Measurements from ENCODE around the gene ALG12.

ALG12 gene

GRCh38 chr22:49900441-49901230 is 17.6 kb downstream of the ALG12 start:
- no peak for TF ChIP-seq CTCF (IDR thresholded peaks at IDR 0.05; ENCODE audit: insufficient read depth, low read depth, low read length, missing control alignments)
- no peak overlapping the region for H3K4me3 ChIP-seq (ENCODE audit: low read length)
- no peak for DNase-seq (ENCODE audit: low read depth)

GRCh38 chr22:49899530-49899929 is 18.7 kb downstream of the ALG12 start:
- no peak for TF ChIP-seq CTCF (IDR thresholded peaks at IDR 0.05; ENCODE audit: insufficient read depth, low read depth, low read length, missing control alignments)
- H3K4me3 ChIP-seq (ENCODE audit: low read length) = no peak overlapping the region
- no peak for DNase-seq (ENCODE audit: low read depth)

GRCh38 chr22:49897015-49897684 is 21.1 kb downstream of the ALG12 start:
- H3K4me3 ChIP-seq (ENCODE audit: low read length) = no peak overlapping the region
- DNase-seq (ENCODE audit: low read depth) = no peak
- TF ChIP-seq CTCF (IDR thresholded peaks at IDR 0.05; ENCODE audit: insufficient read depth, low read depth, low read length, missing control alignments) = no peak

GRCh38 chr22:49896201-49896600 is 22.0 kb downstream of the ALG12 start:
- no peak overlapping the region for H3K4me3 ChIP-seq (ENCODE audit: low read length)
- no peak for DNase-seq (ENCODE audit: low read depth)
- TF ChIP-seq CTCF (IDR thresholded peaks at IDR 0.05; ENCODE audit: insufficient read depth, low read depth, low read length, missing control alignments) = no peak

- TF ChIP-seq CTCF (IDR thresholded peaks at IDR 0.05; ENCODE audit: insufficient read depth, low read depth, low read length, missing control alignments) = no peak
- H3K4me3 ChIP-seq (ENCODE audit: low read length) = no peak overlapping the region
- DNase-seq (ENCODE audit: low read depth) = peak; percentile 14
These were observed 23.8 kb downstream of the ALG12 start for GRCh38 chr22:49894322-49895054.

GRCh38 chr22:49893025-49893424 is 25.2 kb downstream of the ALG12 start:
- no peak for TF ChIP-seq CTCF (IDR thresholded peaks at IDR 0.05; ENCODE audit: insufficient read depth, low read depth, low read length, missing control alignments)
- DNase-seq (ENCODE audit: low read depth) = no peak
- no peak overlapping the region for H3K4me3 ChIP-seq (ENCODE audit: low read length)
